ENCODE data around the gene ZNG1C. TPM values are rescaled to one million over a fixed set of nuclear protein-coding genes. Genes with fewer than 3 reads are reported as not detected.
A peak's percentile ranks its signal among the peaks of the same experiment; 100 is the strongest.
"Not testable (repeated sequence)": the region's sequence is repeated elsewhere in the genome, so short reads cannot be mapped to it uniquely, and the experiment has no call there.

ZNG1C gene
- total RNA-seq, 2 donors from 2014 or later, result 24.5 to 26.7 TPM

- DNase-seq; intact Hi-C loops (cut with DNase I, micrococcal nuclease); ATAC-seq: not testable (repeated sequence)
Observed at GRCh38 chr9:68336639-68337339, 95.0 kb downstream of the ZNG1C start.

- ATAC-seq; DNase-seq; intact Hi-C loops (cut with DNase I, micrococcal nuclease): not testable (repeated sequence)
Observed at GRCh38 chr9:68338000-68338399, 96.2 kb downstream of the ZNG1C start.

GRCh38 chr9:68342265-68343025 is 100.7 kb downstream of the ZNG1C start:
- DNase-seq; intact Hi-C loops (cut with DNase I, micrococcal nuclease): not testable (repeated sequence)
- peak; percentile 82 for ATAC-seq

- intact Hi-C loops (cut with DNase I, micrococcal nuclease); ATAC-seq; DNase-seq: not testable (repeated sequence)
Observed at GRCh38 chr9:68343242-68343641, 101.5 kb downstream of the ZNG1C start.

GRCh38 chr9:68343992-68344391 is 102.2 kb downstream of the ZNG1C start:
- DNase-seq; intact Hi-C loops (cut with DNase I, micrococcal nuclease); ATAC-seq: not testable (repeated sequence)

Other genes with a start within 250 kb of the ZNG1C start
- gene FOXD4L3, start 60.9 kb downstream of the ZNG1C start, total RNA-seq, result not detected
- 10 to 100 TPM in 1 of 2 donors, 1 to 10 TPM in 1; 6.1 to 56.8 TPM for gene PGM5, start 114.6 kb downstream of the ZNG1C start, total RNA-seq

Data from left colon (tissue), 2 donors.